Stomach (tissue), 4 donors: Measurements from ENCODE around the gene EIF3C.
"Not testable (repeated sequence)": the region's sequence is repeated elsewhere in the genome, so short reads cannot be mapped to it uniquely, and the experiment has no call there.

Source experiments
- POLR2A ChIP-seq, 4 donors: fragments of 450-650 bp; IDR thresholded peaks; one replicate each; pipeline ENCODE4 v1.6.1; 2016; ENCODE audit warnings: antibody characterized with exemption in 4 of 4, control low read depth in 2 of 4, mild to moderate bottlenecking in 1 of 4, moderate library complexity in 1 of 4
- POLR2AphosphoS5 ChIP-seq, 3 donors: sonication (generic); formaldehyde crosslinking; IDR thresholded peaks; one replicate each; pipeline ENCODE4 v1.6.1; 2016; ENCODE audit warnings: antibody characterized with exemption in 3 of 3
- TF ChIP-seq, protein P1 (sequence below), 7 experiments: fragments of 450-650 bp in 4 of 7; fragments of 200-600 bp in 3 of 7; sonication (generic) in 3 of 7; IDR thresholded peaks; one replicate each; pipeline ENCODE4 v1.5.1; 2016 to 2019; ENCODE audit warnings: antibody characterized with exemption in 7 of 7, control low read depth in 2 of 7, mild to moderate bottlenecking in 1 of 7

DNA sequence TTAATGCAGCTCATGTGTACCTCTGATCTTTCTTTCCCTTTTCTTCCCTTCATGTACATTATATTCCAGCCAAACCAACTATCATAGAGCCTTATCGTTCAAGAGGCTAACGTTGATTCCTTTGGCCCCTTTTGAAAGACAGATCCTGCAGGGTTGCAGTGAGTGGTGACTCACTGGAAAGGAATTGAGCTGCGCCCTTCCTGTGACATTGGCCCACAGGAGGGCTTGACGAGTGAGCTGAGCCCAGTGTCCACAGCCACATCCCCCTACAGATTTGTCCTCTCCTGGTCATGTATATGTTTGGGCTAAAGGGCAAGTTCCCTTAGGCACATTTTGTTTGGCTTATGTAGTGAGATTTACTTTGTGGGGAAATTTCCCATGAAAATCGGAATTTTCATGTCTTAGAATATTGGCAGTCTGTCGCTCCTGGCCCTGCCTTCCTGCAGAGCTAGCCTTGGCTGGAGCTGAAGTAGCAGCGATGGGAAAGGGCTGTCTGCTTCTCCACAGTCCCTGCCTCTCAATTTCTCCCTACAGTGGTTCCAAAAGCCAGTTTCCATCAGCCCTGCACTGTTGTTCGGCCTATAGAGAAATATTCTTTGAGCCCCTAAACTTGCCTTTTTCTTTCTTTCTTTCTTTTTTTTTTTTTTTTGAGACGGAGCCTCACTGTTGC is 21.3 kb downstream of the EIF3C start:
- TF ChIP-seq, protein P1, sequence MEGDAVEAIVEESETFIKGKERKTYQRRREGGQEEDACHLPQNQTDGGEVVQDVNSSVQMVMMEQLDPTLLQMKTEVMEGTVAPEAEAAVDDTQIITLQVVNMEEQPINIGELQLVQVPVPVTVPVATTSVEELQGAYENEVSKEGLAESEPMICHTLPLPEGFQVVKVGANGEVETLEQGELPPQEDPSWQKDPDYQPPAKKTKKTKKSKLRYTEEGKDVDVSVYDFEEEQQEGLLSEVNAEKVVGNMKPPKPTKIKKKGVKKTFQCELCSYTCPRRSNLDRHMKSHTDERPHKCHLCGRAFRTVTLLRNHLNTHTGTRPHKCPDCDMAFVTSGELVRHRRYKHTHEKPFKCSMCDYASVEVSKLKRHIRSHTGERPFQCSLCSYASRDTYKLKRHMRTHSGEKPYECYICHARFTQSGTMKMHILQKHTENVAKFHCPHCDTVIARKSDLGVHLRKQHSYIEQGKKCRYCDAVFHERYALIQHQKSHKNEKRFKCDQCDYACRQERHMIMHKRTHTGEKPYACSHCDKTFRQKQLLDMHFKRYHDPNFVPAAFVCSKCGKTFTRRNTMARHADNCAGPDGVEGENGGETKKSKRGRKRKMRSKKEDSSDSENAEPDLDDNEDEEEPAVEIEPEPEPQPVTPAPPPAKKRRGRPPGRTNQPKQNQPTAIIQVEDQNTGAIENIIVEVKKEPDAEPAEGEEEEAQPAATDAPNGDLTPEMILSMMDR (IDR thresholded peaks at IDR 0.05), result not testable (repeated sequence)
- TF ChIP-seq POLR2A, POLR2AphosphoS5 (IDR thresholded peaks at IDR 0.05): not testable (repeated sequence)
